Common myeloid progenitor, CD34-positive (primary cell): ENCODE measurements around the gene BRPF3.

Source experiments
- CTCF ChIA-PET: fragments of 350-600 bp; sonication (Branson Sonifier 250); formaldehyde crosslinking; loops from one replicate; lab custom pipeline; 2021; ENCODE audit warnings: antibody characterized with exemption; lab: Charles Lee
- POLR2A ChIA-PET: fragments of 350-600 bp; sonication (Branson Sonifier 250); formaldehyde crosslinking; loops from one replicate; lab custom pipeline; 2021; ENCODE audit warnings: antibody characterized with exemption; lab: Charles Lee
- DNase-seq, 3 donors: peaks; one replicate each; pipeline versions ENCODE4 v3.0.0 to v3.0.0-alpha.2; 2013
- H3K27ac ChIP-seq, 2 experiments: 1 replicate in 1 of 2; 2 replicates in 1 of 2; pipeline ENCODE4 v1.7.0; 2013; ENCODE audit warnings: inconsistent platforms in 2 of 2, low read length in 2 of 2, mild to moderate bottlenecking in 2 of 2, low read depth in 1 of 2, moderate library complexity in 1 of 2; ENCODE audit not compliant: severe bottlenecking in 2 of 2, insufficient read depth in 1 of 2, poor library complexity in 1 of 2
- H3K27me3 ChIP-seq, 5 experiments: replicated peaks in 2 of 5; 1 replicate in 3 of 5; 2 replicates in 2 of 5; pipeline versions ENCODE4 v1.6.1 to v1.7.0; 2013; ENCODE audit warnings: low read length in 4 of 5, mild to moderate bottlenecking in 2 of 5, moderate library complexity in 2 of 5, inconsistent platforms in 1 of 5; ENCODE audit not compliant: insufficient read depth in 5 of 5, control insufficient read depth in 4 of 5
- H3K36me3 ChIP-seq, 4 experiments: 1 replicate in 2 of 4; 2 replicates in 2 of 4; pipeline versions ENCODE4 v1.6.1 to v1.7.0; 2013; ENCODE audit warnings: low read length in 3 of 4, control low read depth in 1 of 4, mild to moderate bottlenecking in 1 of 4; ENCODE audit not compliant: control insufficient read depth in 4 of 4, insufficient read depth in 4 of 4
- H3K4me1 ChIP-seq, 4 experiments: 1 replicate in 3 of 4; 2 replicates in 1 of 4; pipeline versions ENCODE4 v1.6.1 to v1.7.1; 2013; ENCODE audit warnings: low read length in 3 of 4, mild to moderate bottlenecking in 3 of 4, control low read depth in 1 of 4, inconsistent platforms in 1 of 4, moderate library complexity in 1 of 4; ENCODE audit not compliant: control insufficient read depth in 4 of 4, insufficient read depth in 4 of 4; ENCODE audit errors: control extremely low read depth in 1 of 4
- H3K4me3 ChIP-seq, 7 experiments: 1 replicate in 4 of 7; 2 replicates in 3 of 7; pipeline versions ENCODE4 v1.5.1 to v1.7.0; 2013; ENCODE audit warnings: mild to moderate bottlenecking in 7 of 7, low read length in 6 of 7, moderate library complexity in 6 of 7, inconsistent platforms in 2 of 7, low read depth in 2 of 7, control low read depth in 1 of 7; ENCODE audit not compliant: insufficient read depth in 4 of 7, control insufficient read depth in 1 of 7; ENCODE audit errors: extremely low read depth in 1 of 7
- H3K9me3 ChIP-seq, 5 experiments: 1 replicate in 4 of 5; 2 replicates in 1 of 5; pipeline versions ENCODE4 v1.6.1 to v1.7.1; 2013; ENCODE audit warnings: low read length in 4 of 5, mild to moderate bottlenecking in 2 of 5, inconsistent platforms in 1 of 5, low read depth in 1 of 5, moderate library complexity in 1 of 5; ENCODE audit not compliant: control insufficient read depth in 4 of 5, insufficient read depth in 2 of 5; ENCODE audit errors: control extremely low read depth in 1 of 5
- WGBS: methylation state at CpG from one replicate; pipeline ENCODE4 v1.1.5; 2013; ENCODE audit not compliant: insufficient coverage; 5-methylcytosine and 5-hydroxymethylcytosine counted together

BRPF3 gene

DNA sequence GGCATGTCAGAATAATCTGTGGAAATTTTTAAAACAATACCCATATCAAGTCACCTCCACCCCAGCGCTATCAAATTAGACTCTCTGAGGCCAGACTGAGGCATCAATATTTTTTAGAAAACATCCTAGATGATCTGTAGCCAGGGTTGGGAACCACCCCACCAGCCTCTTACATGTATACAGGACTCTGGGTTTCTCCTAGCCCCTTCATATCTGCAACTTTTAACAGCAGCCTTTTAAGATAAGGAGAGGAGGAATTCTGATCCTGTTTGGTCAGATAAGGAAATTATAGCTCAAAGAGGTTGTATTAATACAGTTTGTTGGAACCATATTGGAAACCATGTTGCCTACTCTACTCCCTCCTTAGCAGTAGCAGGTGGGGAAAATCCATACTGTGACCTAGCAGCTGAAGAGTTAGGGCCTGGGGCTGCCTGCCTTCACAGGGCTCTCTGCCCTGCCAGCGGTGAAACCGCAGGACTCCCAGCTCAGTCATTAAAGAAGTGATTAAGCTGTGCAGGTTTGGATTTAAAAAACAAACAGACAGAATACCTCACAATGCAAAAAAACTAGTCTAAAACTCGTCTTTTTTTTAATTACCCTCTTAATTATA, 30.0 kb downstream of the BRPF3 start:
- WGBS, result no CpG with 5 or more reads among the region's 4 CpGs
- H3K27ac ChIP-seq, result no peak overlapping the region
- H3K27me3 ChIP-seq, result no peaks in the 10 kb centered on the region
- POLR2A ChIA-PET, result no interaction called here
- no peak overlapping the region for H3K4me3 ChIP-seq
- H3K36me3 ChIP-seq, result peaks cover 4 to 72% (median 56%) of the 10 kb centered on the region in 4 experiments
- DNase-seq, result no peak
- H3K4me1 ChIP-seq, result no peaks in the 10 kb centered on the region
- no peaks in the 10 kb centered on the region for H3K9me3 ChIP-seq
- CTCF ChIA-PET, result interaction anchor here (1.1 kb wide), 1 partner anchor 17 kb away, joined by 4 read pairs; no protein-coding TSS in a partner anchor

GRCh38 chr6:36227379-36228228, 31.1 kb downstream of the BRPF3 start:
- CTCF ChIA-PET, result interaction anchor here (0.8 to 1.1 kb wide), 2 partner anchors 9 to 16 kb away, joined by 3 to 4 read pairs; no protein-coding TSS in a partner anchor
- no peaks in the 10 kb centered on the region for H3K9me3 ChIP-seq
- 83% methylated on average over 1 of the region's 1 CpG for WGBS
- H3K4me3 ChIP-seq, result no peak overlapping the region
- peaks cover 4 to 63% (median 47%) of the 10 kb centered on the region in 4 experiments for H3K36me3 ChIP-seq
- no peaks in the 10 kb centered on the region for H3K4me1 ChIP-seq
- DNase-seq, result no peak
- no peak overlapping the region for H3K27ac ChIP-seq
- POLR2A ChIA-PET, result no interaction called here
- H3K27me3 ChIP-seq, result no peaks in the 10 kb centered on the region

- Histone ChIP-seq H3K36me3 (peaks cover 4 to 53% (median 43%) of the 10 kb centered on the region in 4 experiments), H3K27ac (no peak overlapping the region), H3K4me1 (no peaks in the 10 kb centered on the region), H3K9me3 (no peaks in the 10 kb centered on the region), H3K27me3 (no peaks in the 10 kb centered on the region), H3K4me3 (no peak overlapping the region)
- ChIA-PET CTCF (interaction anchor here (0.5 to 1.1 kb wide), 2 partner anchors 10 to 15 kb away, joined by 3 to 4 read pairs; no protein-coding TSS in a partner anchor), POLR2A (no interaction called here)
- DNase-seq, result no peak
- WGBS, result 96% methylated on average over 3 of the region's 5 CpGs
These were observed 32.7 kb downstream of the BRPF3 start for GRCh38 chr6:36229223-36229622.

DNA sequence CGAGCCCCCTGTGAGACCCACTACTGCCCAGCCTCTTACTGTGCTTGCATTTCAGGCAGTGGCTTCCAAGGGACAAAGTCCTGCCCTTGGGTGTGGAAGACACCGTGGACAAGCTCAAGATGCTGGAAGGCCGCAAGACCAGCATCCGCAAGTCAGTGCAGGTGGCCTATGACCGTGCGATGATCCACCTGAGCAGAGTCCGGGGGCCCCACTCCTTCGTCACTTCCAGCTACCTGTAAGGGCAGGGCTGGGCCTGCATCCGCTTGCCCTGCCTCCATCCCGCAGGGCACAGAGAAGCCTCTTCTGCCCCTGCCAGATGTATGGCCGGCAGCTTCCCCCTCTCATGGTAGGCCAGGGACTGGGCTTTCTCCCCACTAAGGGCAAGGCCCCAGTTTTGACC, 33.8 kb downstream of the BRPF3 start:
- DNase-seq, result no peak
- CTCF ChIA-PET, result interaction anchor here (1.2 kb wide), 1 partner anchor 16 kb away, joined by 3 read pairs; no protein-coding TSS in a partner anchor
- H3K9me3 ChIP-seq, result no peaks in the 10 kb centered on the region
- no peak overlapping the region for H3K27ac ChIP-seq
- 96% methylated on average over 8 of the region's 11 CpGs for WGBS
- no peaks in the 10 kb centered on the region for H3K27me3 ChIP-seq
- H3K4me1 ChIP-seq, result peaks cover 0 to 2% (median 0%) of the 10 kb centered on the region in 4 experiments
- POLR2A ChIA-PET, result no interaction called here
- peaks cover 4 to 43% (median 37%) of the 10 kb centered on the region in 4 experiments for H3K36me3 ChIP-seq
- no peak overlapping the region for H3K4me3 ChIP-seq

- CTCF ChIA-PET, result no interaction called here
- WGBS, result 100% methylated on average over 1 of the region's 4 CpGs
- Histone ChIP-seq H3K36me3 (peaks cover 4 to 41% (median 32%) of the 10 kb centered on the region in 4 experiments), H3K4me1 (peaks cover 0 to 4% (median 0%) of the 10 kb centered on the region in 4 experiments), H3K27ac (no peak overlapping the region), H3K4me3 (no peak overlapping the region), H3K27me3 (no peaks in the 10 kb centered on the region), H3K9me3 (no peaks in the 10 kb centered on the region)
- DNase-seq, result no peak
- POLR2A ChIA-PET, result no interaction called here
These were observed 35.6 kb downstream of the BRPF3 start for GRCh38 chr6:36232172-36232571.

GRCh38 chr6:36235309-36235708, 38.8 kb downstream of the BRPF3 start:
- H3K36me3 ChIP-seq, result peaks cover 0 to 19% (median 12%) of the 10 kb centered on the region in 4 experiments
- no peak overlapping the region for H3K4me3 ChIP-seq
- ChIA-PET CTCF (interaction anchor here (1.0 kb wide), 1 partner anchor 18 kb away, joined by 3 read pairs; no protein-coding TSS in a partner anchor), POLR2A (no interaction called here)
- WGBS, result 48% methylated on average over 3 of the region's 3 CpGs
- DNase-seq, result peak in 2 of 3 donors; percentile 43 to 51
- H3K27ac ChIP-seq, result no peak overlapping the region
- H3K27me3 ChIP-seq, result no peaks in the 10 kb centered on the region
- peaks cover 0 to 4% (median 0%) of the 10 kb centered on the region in 4 experiments for H3K4me1 ChIP-seq
- H3K9me3 ChIP-seq, result peaks cover 0 to 3% (median 0%) of the 10 kb centered on the region in 5 experiments
